Stomach smooth muscle (tissue), 2 donors: ENCODE measurements around the gene LIMK2.
"Not testable (repeated sequence)": the region's sequence is repeated elsewhere in the genome, so short reads cannot be mapped to it uniquely, and the experiment has no call there.

ENCODE experiments used
- H3K27ac ChIP-seq: one replicate; pipeline ENCODE4 v1.7.0; 2013; ENCODE audit warnings: mild to moderate bottlenecking, low read length, inconsistent platforms
- H3K27me3 ChIP-seq, 2 donors: one replicate each; pipeline ENCODE4 v1.7.0; 2013; ENCODE audit warnings: low read length in 2 of 2; ENCODE audit not compliant: insufficient read depth in 2 of 2, control insufficient read depth in 1 of 2
- H3K36me3 ChIP-seq, 2 donors: one replicate each; pipeline ENCODE4 v1.7.0; 2013; ENCODE audit warnings: low read length in 2 of 2; ENCODE audit not compliant: control insufficient read depth in 2 of 2, insufficient read depth in 2 of 2
- H3K4me1 ChIP-seq: one replicate; pipeline ENCODE4 v1.7.0; 2013; ENCODE audit warnings: low read length; ENCODE audit not compliant: control insufficient read depth, insufficient read depth
- H3K4me3 ChIP-seq, 2 donors: one replicate each; pipeline ENCODE4 v1.7.0; 2013; ENCODE audit warnings: low read length in 2 of 2
- H3K9ac ChIP-seq, 2 donors: one replicate each; pipeline ENCODE4 v1.7.0; 2013; ENCODE audit warnings: low read length in 2 of 2, mild to moderate bottlenecking in 1 of 2
- H3K9me3 ChIP-seq, 2 donors: one replicate each; pipeline ENCODE4 v1.7.0; 2013; ENCODE audit warnings: low read length in 2 of 2; ENCODE audit not compliant: control insufficient read depth in 2 of 2
- donor health status: healthy.
- donor health status: Pancreatic carcinoma.

Gene LIMK2

GRCh38 chr22:31187627-31188026, 24.5 kb upstream of the LIMK2 start:
- no peaks in the 10 kb centered on the region for H3K27me3 ChIP-seq
- H3K4me3 ChIP-seq = no peak overlapping the region
- H3K9ac ChIP-seq = no peak overlapping the region
- peaks cover 14 to 15% of the 10 kb centered on the region in 2 donors for H3K36me3 ChIP-seq
- H3K4me1 ChIP-seq = no peaks in the 10 kb centered on the region
- no peak overlapping the region for H3K27ac ChIP-seq
- no peaks in the 10 kb centered on the region for H3K9me3 ChIP-seq

GRCh38 chr22:31192513-31192912, 19.6 kb upstream of the LIMK2 start:
- Histone ChIP-seq H3K27me3 (no peaks in the 10 kb centered on the region), H3K9me3 (no peaks in the 10 kb centered on the region), H3K9ac (no peak overlapping the region), H3K4me1 (no peaks in the 10 kb centered on the region), H3K36me3 (peaks cover 32 to 33% of the 10 kb centered on the region in 2 donors), H3K4me3 (no peak overlapping the region), H3K27ac (no peak overlapping the region)

GRCh38 chr22:31193092-31193491, 19.0 kb upstream of the LIMK2 start:
- Histone ChIP-seq H3K4me1 (no peaks in the 10 kb centered on the region), H3K27ac (no peak overlapping the region), H3K4me3 (no peak overlapping the region), H3K9me3 (no peaks in the 10 kb centered on the region), H3K36me3 (peaks cover 30 to 33% of the 10 kb centered on the region in 2 donors), H3K9ac (no peak overlapping the region), H3K27me3 (no peaks in the 10 kb centered on the region)

GRCh38 chr22:31194681-31195080, 17.4 kb upstream of the LIMK2 start:
- not testable (repeated sequence) for H3K4me3 ChIP-seq, H3K4me1 ChIP-seq, H3K27ac ChIP-seq, H3K9me3 ChIP-seq, H3K9ac ChIP-seq, H3K27me3 ChIP-seq
- H3K36me3 ChIP-seq = peaks cover 35 to 36% of the 10 kb centered on the region in 2 donors

DNA sequence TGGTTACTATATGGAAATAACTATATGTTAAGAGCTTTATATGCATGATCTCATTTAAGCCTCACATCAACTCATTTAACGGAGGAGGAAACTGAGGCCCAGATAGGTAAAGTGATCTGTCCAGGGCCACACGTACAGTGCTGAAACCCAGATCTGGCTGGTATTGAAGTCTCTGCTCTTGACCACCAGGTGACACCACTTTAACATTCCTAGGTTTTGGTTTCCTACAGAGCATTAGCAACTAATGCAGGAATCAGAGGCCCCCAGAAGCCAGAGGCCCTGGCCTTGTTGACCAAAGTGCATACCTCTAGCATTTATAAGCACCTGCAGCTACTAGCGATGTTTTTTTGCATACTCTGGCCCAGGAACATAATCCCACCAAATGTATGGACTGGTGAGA, 12.9 kb upstream of the LIMK2 start:
- H3K4me3 ChIP-seq = no peak overlapping the region
- H3K36me3 ChIP-seq = peaks cover 43 to 51% of the 10 kb centered on the region in 2 donors
- no peaks in the 10 kb centered on the region for H3K4me1 ChIP-seq
- no peaks in the 10 kb centered on the region for H3K9me3 ChIP-seq
- H3K27me3 ChIP-seq = no peaks in the 10 kb centered on the region
- H3K9ac ChIP-seq = no peak overlapping the region
- no peak overlapping the region for H3K27ac ChIP-seq

GRCh38 chr22:31204352-31204984, 7.6 kb upstream of the LIMK2 start:
- H3K4me1 ChIP-seq, H3K9ac ChIP-seq, H3K4me3 ChIP-seq, H3K27me3 ChIP-seq, H3K27ac ChIP-seq, H3K9me3 ChIP-seq: not testable (repeated sequence)
- peaks cover 32 to 33% of the 10 kb centered on the region in 2 donors for H3K36me3 ChIP-seq

GRCh38 chr22:31205059-31205458, 7.0 kb upstream of the LIMK2 start:
- not testable (repeated sequence) for H3K27ac ChIP-seq, H3K9me3 ChIP-seq, H3K27me3 ChIP-seq, H3K4me1 ChIP-seq, H3K9ac ChIP-seq, H3K4me3 ChIP-seq
- H3K36me3 ChIP-seq = peaks cover 26 to 31% of the 10 kb centered on the region in 2 donors

DNA sequence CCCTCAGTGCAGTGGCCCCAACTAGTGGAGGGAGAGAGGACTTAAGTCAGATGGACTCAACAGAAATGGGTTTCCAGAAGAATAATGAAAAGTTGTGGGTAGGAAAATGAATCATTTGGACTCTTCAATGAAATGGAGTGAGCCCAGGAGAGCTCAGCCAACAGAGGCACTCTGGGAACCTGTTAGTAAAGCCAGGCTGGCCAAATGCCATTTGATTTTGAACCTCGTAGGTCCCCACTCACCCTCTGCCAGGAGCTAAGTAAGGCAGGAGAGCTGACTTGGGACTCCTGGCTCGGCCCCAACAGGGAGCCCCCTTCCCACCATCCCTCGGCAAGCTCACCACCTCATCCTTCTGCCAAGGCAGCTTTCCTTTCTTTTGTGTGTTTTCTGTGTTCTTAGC, 5.6 kb upstream of the LIMK2 start:
- H3K27ac ChIP-seq = not testable (repeated sequence)

GRCh38 chr22:31206896-31207687, 5.0 kb upstream of the LIMK2 start:
- no peaks in the 10 kb centered on the region for H3K9me3 ChIP-seq
- no peak overlapping the region for H3K9ac ChIP-seq
- no peak overlapping the region for H3K27ac ChIP-seq
- no peaks in the 10 kb centered on the region for H3K27me3 ChIP-seq
- no peak overlapping the region for H3K4me3 ChIP-seq
- peaks cover 12% of the 10 kb centered on the region for H3K4me1 ChIP-seq
- peaks cover 8 to 20% of the 10 kb centered on the region in 2 donors for H3K36me3 ChIP-seq

More for the DNA sequence above, 5.6 kb upstream of the LIMK2 start:
- not testable (repeated sequence) for H3K27me3 ChIP-seq, H3K9me3 ChIP-seq, H3K4me3 ChIP-seq, H3K9ac ChIP-seq, H3K4me1 ChIP-seq
- peaks cover 14 to 26% of the 10 kb centered on the region in 2 donors for H3K36me3 ChIP-seq

GRCh38 chr22:31210556-31211421, 1.3 kb upstream of the LIMK2 start:
- peaks cover 0 to 8% of the 10 kb centered on the region in 2 donors for H3K36me3 ChIP-seq
- no peaks in the 10 kb centered on the region for H3K9me3 ChIP-seq
- no peaks in the 10 kb centered on the region for H3K27me3 ChIP-seq
- peak overlapping the region; percentile 46 for H3K27ac ChIP-seq
- H3K4me1 ChIP-seq = peaks cover 22% of the 10 kb centered on the region
- no peak overlapping the region for H3K4me3 ChIP-seq
- peak overlapping the region in 1 of 2 donors; percentile 42 for H3K9ac ChIP-seq
